BJ (cell line): Measurements from ENCODE around the gene SENP1. TPM values are rescaled to one million over a fixed set of nuclear protein-coding genes. Genes with fewer than 3 reads are reported as not detected.

Source experiments
- CTCF ChIA-PET: fragments of 350-600 bp; formaldehyde crosslinking; extraction: SDS; loops from one replicate; lab custom pipeline; 2021; ENCODE audit warnings: antibody characterized with exemption, inconsistent platforms; lab: Yijun Ruan, JAX
- POLR2A ChIA-PET: fragments of 300-600 bp; sonication (Branson Sonifier 250); formaldehyde crosslinking; extraction: SDS; loops from one replicate; lab custom pipeline; 2021; ENCODE audit warnings: antibody characterized with exemption; lab: Charles Lee
- DNase-seq: peaks from one replicate; pipeline ENCODE4 v3.0.0-alpha.2; 2011; ENCODE audit warnings: low read depth
- H3K27me3 ChIP-seq: 2 replicates; pipeline ENCODE4 v1.6.0; 2011; ENCODE audit warnings: low read length; ENCODE audit not compliant: control insufficient read depth, insufficient read depth
- H3K36me3 ChIP-seq: 2 replicates; pipeline ENCODE4 v1.5.1; 2011; ENCODE audit warnings: low read length; ENCODE audit not compliant: control insufficient read depth, insufficient read depth
- H3K4me3 ChIP-seq: 2 replicates; pipeline ENCODE4 v1.5.1; 2011; ENCODE audit warnings: low read depth, mild to moderate bottlenecking, control low read depth, low read length
- polyA plus RNA-seq: library from polyadenylated mRNA; depleted of rRNA; stranded (reverse); fragments of >200 nt; gene quantifications from 2 replicates; pipeline ENCODE4 v1.2.3, GENCODE V29; 2011
- TF ChIP-seq, protein P1 (sequence below): IDR thresholded peaks from 2 replicates; pipeline ENCODE4 v1.5.1; 2011; ENCODE audit warnings: low read depth, mild to moderate bottlenecking, control low read depth, inconsistent platforms, low read length, moderate library complexity; ENCODE audit not compliant: insufficient read depth

SENP1 gene
- polyA plus RNA-seq, 1 experiment, result 10.3 TPM

DNA sequence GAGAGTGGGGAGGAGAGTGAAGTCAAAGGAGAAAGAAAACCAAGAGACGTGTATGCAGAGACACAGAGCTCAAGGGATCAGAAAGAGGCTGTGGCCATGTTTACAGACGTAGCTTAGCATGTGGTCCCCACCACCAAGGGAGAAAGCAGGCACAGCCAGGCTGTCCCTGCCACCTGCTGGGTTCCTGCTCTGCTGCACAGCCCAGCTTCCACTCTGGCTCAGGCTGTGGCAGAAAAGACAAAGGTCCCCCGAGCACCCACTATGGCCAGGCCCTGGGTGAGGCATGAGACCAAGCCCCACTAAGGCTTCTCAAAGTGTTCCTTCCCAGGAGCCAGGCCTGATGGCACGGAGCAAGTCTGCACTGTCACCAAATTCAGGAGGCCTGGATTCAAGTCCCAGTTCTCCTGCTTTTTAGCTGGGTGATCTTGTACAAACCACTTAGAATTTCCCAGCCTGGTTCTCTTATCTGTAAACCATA, 75.7 kb downstream of the SENP1 start:
- Histone ChIP-seq H3K4me3 (no peak overlapping the region), H3K36me3 (no peaks in the 10 kb centered on the region), H3K27me3 (peaks cover 11% of the 10 kb centered on the region)
- DNase-seq, result no peak
- ChIA-PET POLR2A (no interaction called here), CTCF (no interaction called here)
- TF ChIP-seq, protein P1, sequence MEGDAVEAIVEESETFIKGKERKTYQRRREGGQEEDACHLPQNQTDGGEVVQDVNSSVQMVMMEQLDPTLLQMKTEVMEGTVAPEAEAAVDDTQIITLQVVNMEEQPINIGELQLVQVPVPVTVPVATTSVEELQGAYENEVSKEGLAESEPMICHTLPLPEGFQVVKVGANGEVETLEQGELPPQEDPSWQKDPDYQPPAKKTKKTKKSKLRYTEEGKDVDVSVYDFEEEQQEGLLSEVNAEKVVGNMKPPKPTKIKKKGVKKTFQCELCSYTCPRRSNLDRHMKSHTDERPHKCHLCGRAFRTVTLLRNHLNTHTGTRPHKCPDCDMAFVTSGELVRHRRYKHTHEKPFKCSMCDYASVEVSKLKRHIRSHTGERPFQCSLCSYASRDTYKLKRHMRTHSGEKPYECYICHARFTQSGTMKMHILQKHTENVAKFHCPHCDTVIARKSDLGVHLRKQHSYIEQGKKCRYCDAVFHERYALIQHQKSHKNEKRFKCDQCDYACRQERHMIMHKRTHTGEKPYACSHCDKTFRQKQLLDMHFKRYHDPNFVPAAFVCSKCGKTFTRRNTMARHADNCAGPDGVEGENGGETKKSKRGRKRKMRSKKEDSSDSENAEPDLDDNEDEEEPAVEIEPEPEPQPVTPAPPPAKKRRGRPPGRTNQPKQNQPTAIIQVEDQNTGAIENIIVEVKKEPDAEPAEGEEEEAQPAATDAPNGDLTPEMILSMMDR, result no peak

DNA sequence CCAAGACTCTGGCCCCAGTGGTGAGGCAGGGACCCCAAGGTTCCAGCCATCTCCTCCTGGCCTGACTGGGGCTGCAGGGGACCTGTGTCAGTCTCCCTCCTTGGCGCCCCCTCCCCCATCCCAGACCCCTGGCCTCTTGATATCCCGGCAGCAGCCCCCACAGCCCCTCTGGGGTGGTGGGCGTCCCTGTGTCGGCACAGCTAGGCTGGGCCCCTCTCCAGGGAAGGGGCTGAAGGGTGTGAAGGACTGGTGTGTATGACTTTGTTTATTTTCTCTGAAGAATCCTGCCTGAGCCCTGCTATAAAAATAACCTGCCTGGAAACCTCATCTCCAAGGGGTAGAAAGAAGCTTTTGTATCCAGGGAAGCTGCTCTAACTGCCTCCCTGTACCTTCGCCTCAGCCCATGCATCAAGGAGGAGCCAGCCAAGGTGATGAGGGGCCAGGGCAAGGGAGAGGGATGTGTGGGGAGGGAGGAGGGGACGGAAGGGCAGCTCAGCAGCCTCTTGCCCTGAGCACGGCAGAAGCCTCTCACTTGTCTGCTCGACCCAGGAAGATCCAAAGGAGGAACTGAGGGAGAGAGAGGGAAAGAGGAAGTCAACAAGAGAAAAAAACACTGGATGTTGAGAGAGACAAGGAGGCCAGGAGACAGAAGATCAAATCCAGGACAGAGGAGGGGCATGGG, 76.2 kb downstream of the SENP1 start:
- no peak for DNase-seq
- CTCF ChIA-PET, result interaction anchor here (1.3 kb wide), 1 partner anchor 67 kb away, joined by 4 read pairs; the partner anchor contains the start of gene TMEM106C
- POLR2A ChIA-PET, result no interaction called here
- H3K36me3 ChIP-seq, result no peaks in the 10 kb centered on the region
- peaks cover 14% of the 10 kb centered on the region for H3K27me3 ChIP-seq
- no peak overlapping the region for H3K4me3 ChIP-seq
- TF ChIP-seq, protein P1, result no peak

DNA sequence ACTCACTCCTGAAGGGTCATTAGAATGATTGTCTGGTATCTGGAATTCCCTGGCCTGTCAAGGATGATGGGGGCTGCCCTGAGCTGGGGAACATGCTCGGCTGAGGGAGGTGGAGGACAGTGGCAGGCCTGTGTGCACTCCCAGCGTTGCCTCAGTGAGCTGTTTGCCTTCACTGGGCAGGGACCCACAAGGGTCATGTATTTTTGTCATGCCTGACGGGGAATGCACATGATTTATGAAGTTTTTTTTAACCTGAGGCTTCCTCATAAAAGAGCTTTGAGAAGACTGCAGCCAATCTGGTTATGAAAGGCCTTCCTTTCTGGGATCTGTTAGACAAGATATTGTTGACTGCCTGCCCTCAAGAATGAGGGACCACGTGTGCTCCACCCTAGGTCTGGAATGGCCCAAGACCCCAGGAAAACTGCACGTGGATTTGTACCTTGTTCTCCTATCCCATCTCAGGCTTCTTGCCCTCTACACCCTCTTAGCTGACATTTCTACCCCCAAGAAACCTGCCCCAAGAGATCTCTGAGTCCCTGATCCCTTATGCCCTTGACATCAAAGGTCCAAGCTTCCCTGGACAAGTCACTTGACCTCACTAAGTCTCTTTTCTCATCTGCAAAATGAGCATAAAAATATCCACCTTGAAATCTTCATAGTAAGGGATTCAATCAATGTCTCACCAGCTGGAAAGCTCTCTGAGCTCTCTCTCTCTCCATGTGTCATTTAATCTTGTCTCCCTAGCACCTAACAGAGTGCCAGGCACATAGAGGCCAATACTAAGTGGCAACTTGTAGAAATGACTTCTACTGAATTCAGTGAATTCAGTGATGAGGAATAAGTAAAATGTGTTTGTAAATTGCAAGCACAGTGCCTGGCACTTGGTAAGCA, 77.1 kb downstream of the SENP1 start:
- POLR2A ChIA-PET, result no interaction called here
- TF ChIP-seq, protein P1, result no peak
- CTCF ChIA-PET, result interaction anchor here (1.3 to 1.6 kb wide), 2 partner anchors 12 to 66 kb away, joined by 4 to 7 read pairs; partner anchors contain the start of gene TMEM106C

DNA sequence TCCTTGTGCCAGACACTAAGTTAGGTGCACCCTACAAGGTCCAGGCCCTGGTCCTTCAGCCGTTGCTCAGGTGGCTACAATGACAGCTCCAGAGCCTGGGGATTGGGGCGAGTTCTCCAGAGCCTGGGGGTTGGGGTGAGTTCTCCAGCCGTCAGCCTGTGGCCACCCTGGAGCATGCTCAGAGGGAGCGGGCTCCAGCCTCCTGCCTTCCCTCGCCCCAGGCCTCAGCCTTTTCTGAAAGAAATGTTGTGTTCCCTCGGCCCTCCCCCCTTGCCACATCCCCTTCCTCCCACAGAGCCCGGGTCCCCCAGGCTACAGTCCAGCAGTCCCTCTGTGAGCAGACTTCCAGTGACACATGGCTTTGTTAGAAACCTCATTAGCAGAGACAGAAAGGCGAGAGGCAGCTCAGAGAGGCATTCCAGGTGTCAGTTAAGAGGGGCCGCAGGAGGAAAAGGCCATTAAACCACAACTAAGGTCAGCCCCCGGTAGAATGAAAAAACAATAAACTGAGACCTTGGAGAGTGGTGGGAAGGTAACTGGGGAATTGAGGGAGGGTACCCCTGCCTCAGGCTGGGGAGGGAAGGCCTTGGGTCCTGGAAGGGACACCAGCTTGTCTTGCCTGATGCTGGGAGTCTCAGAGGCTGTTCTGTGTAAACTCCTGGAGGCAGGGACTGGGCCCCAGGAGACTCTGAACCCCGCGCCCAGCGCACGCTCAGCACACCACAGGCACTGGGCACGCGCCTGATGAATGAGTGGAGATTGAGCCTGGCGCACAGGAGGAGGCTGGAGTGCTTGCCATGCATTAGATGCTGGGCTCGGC, 78.5 kb downstream of the SENP1 start:
- H3K36me3 ChIP-seq, result no peaks in the 10 kb centered on the region
- POLR2A ChIA-PET, result no interaction called here
- TF ChIP-seq, protein P1, result no peak

More for the DNA sequence above, 77.1 kb downstream of the SENP1 start:
- H3K27me3 ChIP-seq, result peaks cover 14% of the 10 kb centered on the region
- H3K36me3 ChIP-seq, result no peaks in the 10 kb centered on the region
- no peak overlapping the region for H3K4me3 ChIP-seq
- no peak for DNase-seq

More for the DNA sequence above, 78.5 kb downstream of the SENP1 start:
- no peak overlapping the region for H3K4me3 ChIP-seq
- DNase-seq, result no peak
- H3K27me3 ChIP-seq, result peaks cover 21% of the 10 kb centered on the region
- CTCF ChIA-PET, result interaction anchor here (1.1 to 1.6 kb wide), 2 partner anchors 11 kb away, joined by 3 to 7 read pairs; no protein-coding TSS in a partner anchor
